Mesothelial cell of epicardium (in vitro differentiated cells): Measurements from ENCODE around the gene CTNNBL1. TPM values are rescaled to one million over a fixed set of nuclear protein-coding genes. Genes with fewer than 3 reads are reported as not detected.

Source experiments
- DNase-seq, 2 experiments: peaks; one replicate each; pipeline ENCODE4 v3.0.0; 2021; ENCODE audit warnings: low spot score in 2 of 2; ENCODE audit not compliant: unreplicated experiment in 2 of 2
- H3K27ac Mint-ChIP-seq: 2 replicates; pipeline ENCODE4 v1.8.0; 2021; ENCODE audit warnings: mixed read lengths
- H3K27me3 Mint-ChIP-seq: 2 replicates; pipeline ENCODE4 v1.8.0; 2021; ENCODE audit warnings: low read depth, mixed read lengths
- H3K36me3 Mint-ChIP-seq: 2 replicates; pipeline ENCODE4 v1.8.0; 2021; ENCODE audit warnings: mixed read lengths
- H3K4me1 Mint-ChIP-seq: 2 replicates; pipeline ENCODE4 v1.8.0; 2021; ENCODE audit warnings: mixed read lengths
- H3K4me3 Mint-ChIP-seq: 2 replicates; pipeline ENCODE4 v1.8.0; 2021; ENCODE audit warnings: mild to moderate bottlenecking, moderate library complexity, mixed read lengths
- H3K9me3 Mint-ChIP-seq: 2 replicates; pipeline ENCODE4 v1.8.0; 2021; ENCODE audit warnings: mixed read lengths
- CTCF ChIP-seq: fragments of 200-600 bp; sonication (generic); IDR thresholded peaks from one replicate; pipeline ENCODE4 v1.5.0; 2021; ENCODE audit warnings: antibody characterized with exemption; ENCODE audit not compliant: unreplicated experiment
- total RNA-seq: library from RNA; stranded (reverse); gene quantifications from 3 replicates; pipeline ENCODE4 v1.2.1, GENCODE V29; 2021

The CTNNBL1 gene
- total RNA-seq, 1 donor from 2014 or later, result 59.0 TPM

GRCh38 chr20:37919389-37920040 is 225.7 kb downstream of the CTNNBL1 start:
- no peak overlapping the region for H3K4me3 Mint-ChIP-seq
- H3K36me3 Mint-ChIP-seq, result no peaks in the 10 kb centered on the region
- H3K4me1 Mint-ChIP-seq, result peaks cover 52% of the 10 kb centered on the region
- peaks cover 5% of the 10 kb centered on the region for H3K27me3 Mint-ChIP-seq
- no peak for DNase-seq
- no peaks in the 10 kb centered on the region for H3K9me3 Mint-ChIP-seq
- TF ChIP-seq CTCF, result no peak
- H3K27ac Mint-ChIP-seq, result peak overlapping the region; percentile 68

- Mint-ChIP-seq H3K36me3 (no peaks in the 10 kb centered on the region), H3K9me3 (no peaks in the 10 kb centered on the region), H3K4me1 (peaks cover 48% of the 10 kb centered on the region), H3K27me3 (peaks cover 5% of the 10 kb centered on the region), H3K27ac (no peak overlapping the region), H3K4me3 (no peak overlapping the region)
- no peak for TF ChIP-seq CTCF
- no peak for DNase-seq
These were observed 226.4 kb downstream of the CTNNBL1 start for GRCh38 chr20:37920270-37920669.

- H3K4me3 Mint-ChIP-seq, result no peak overlapping the region
- no peaks in the 10 kb centered on the region for H3K9me3 Mint-ChIP-seq
- peaks cover 5% of the 10 kb centered on the region for H3K27me3 Mint-ChIP-seq
- H3K36me3 Mint-ChIP-seq, result no peaks in the 10 kb centered on the region
- DNase-seq, result no peak
- H3K4me1 Mint-ChIP-seq, result peaks cover 46% of the 10 kb centered on the region
- no peak for TF ChIP-seq CTCF
- no peak overlapping the region for H3K27ac Mint-ChIP-seq
These were observed 227.0 kb downstream of the CTNNBL1 start for GRCh38 chr20:37920679-37921322.

GRCh38 chr20:37921341-37921929 is 227.6 kb downstream of the CTNNBL1 start:
- no peaks in the 10 kb centered on the region for H3K36me3 Mint-ChIP-seq
- DNase-seq, result no peak
- H3K27ac Mint-ChIP-seq, result no peak overlapping the region
- H3K9me3 Mint-ChIP-seq, result no peaks in the 10 kb centered on the region
- TF ChIP-seq CTCF, result no peak
- no peak overlapping the region for H3K4me3 Mint-ChIP-seq
- peaks cover 5% of the 10 kb centered on the region for H3K27me3 Mint-ChIP-seq
- peaks cover 40% of the 10 kb centered on the region for H3K4me1 Mint-ChIP-seq

Other genes with a start within 250 kb of the CTNNBL1 start
- 18.5 to 19.4 TPM (median 19.3 TPM) in 3 replicates for gene NNAT, start 172.8 kb upstream of the CTNNBL1 start, total RNA-seq
- 71.7 to 76.2 TPM (median 72.7 TPM) in 3 replicates for gene BLCAP, start 166.2 kb upstream of the CTNNBL1 start, total RNA-seq
- 30.9 to 35.9 TPM (median 31.9 TPM) in 3 replicates for gene VSTM2L, start 209.1 kb downstream of the CTNNBL1 start, total RNA-seq